Activated T-cell treated with anti-CD3 and anti-CD28 coated beads for 48 hours (primary cell): ENCODE results near the gene KLHL22.
"Not testable (repeated sequence)": the region's sequence is repeated elsewhere in the genome, so short reads cannot be mapped to it uniquely, and the experiment has no call there.

ENCODE experiments used
- DNase-seq: peaks from one replicate; pipeline ENCODE4 v3.0.0-alpha.2; 2020; ENCODE audit warnings: low read depth

Gene KLHL22

DNA sequence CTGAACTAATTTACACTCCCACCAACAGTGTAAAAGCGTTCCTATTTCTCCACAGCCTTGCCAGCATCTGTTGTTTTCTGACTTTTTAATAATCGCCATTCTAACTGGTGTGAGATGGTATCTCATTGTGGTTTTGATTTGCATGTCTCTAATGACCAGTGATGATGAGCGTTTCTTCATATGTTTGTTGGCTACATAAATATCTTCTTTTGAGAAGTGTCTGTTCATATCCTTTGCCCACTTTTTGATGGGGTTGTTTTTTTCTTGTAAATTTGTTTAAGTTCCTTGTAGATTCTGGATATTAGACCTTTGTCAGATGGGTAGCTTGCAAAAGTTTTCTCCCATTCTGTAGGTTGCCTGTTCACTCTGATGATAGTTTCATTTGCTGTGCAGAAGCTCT is 79.9 kb downstream of the KLHL22 start:
- not testable (repeated sequence) for DNase-seq

DNA sequence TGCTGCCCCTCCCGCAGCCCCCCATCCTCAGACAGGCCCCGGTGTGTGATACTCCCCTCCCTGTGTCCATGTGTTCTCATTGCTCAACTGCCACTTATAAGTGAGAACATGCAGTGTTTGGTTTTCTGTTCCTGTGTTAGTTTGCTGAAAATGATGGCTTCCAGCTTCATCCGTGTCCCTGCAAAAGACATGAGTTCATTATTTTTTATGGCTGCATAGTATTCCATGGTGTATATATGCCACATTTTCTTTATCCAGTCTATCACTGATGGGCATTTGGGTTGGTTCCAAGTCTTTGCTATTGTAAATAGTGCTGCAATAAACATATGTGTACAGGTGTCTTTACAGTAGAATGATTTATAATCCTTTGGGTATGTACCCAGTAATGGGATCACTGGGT is 80.4 kb downstream of the KLHL22 start:
- not testable (repeated sequence) for DNase-seq

DNA sequence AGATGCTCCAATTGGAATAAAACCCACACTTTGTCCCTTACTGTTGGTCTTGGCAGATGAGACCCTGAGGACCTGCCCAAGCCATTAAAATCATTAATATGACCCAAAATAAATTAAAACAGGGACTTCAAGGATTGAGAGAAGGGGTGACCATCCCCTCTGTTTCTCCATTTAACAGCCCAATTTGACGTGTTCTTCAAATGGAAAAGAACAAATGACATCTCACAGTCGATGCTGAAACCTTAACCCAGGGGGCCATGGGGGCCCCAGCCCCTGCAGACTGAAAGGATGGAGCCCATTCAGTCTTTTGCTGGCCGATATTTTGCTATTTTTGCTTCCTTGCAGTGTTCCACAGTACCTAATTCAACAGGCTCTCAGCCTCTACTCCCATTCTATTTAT is 81.1 kb downstream of the KLHL22 start:
- DNase-seq = no peak

- DNase-seq = no peak
These were observed 81.5 kb downstream of the KLHL22 start for GRCh38 chr22:20414059-20414440.

DNA sequence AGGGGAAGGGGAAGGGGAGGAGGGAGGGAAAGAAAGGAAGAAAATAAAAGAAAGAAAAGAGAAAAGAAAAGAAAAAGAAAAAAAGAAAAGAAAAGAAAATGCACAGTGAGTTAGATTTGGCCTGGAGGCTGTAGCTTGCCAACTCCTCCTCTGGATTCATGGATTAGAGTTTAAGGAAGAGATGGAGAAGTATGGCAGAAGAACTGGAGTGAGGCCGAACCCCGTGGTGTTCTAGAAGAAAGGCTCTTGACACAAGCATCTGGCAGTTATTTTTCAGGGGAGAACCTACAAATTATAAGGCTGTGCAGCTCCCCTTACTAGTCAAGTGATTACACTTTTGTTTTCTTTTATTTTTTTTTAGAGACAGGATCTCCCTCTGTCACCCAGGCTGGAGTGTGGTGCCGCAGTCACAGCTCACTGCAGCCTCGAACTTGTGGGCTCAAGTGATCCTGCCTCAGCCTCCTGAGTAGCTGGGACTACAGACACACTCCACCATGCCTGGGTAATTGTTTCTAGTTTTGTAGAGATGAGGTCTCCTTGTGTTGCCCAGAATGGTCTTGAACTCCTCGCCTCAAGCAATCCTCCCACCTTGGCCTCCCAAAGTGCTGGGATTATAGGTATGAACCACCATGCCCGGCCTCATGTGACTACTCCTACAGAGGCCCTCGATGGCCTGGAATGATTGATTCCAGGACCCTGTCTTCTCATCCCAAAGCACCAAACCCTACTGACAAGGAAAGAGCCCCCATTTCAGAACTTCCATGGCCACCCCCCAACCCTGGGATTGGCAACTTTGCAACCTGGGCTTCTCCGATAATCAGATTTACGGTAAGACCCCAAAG is 82.2 kb downstream of the KLHL22 start:
- DNase-seq = no peak

GRCh38 chr22:20412474-20413216 is 83.0 kb downstream of the KLHL22 start:
- no peak for DNase-seq

- not testable (repeated sequence) for DNase-seq
These were observed 86.2 kb downstream of the KLHL22 start for GRCh38 chr22:20409385-20409784.

GRCh38 chr22:20408891-20409290 is 86.7 kb downstream of the KLHL22 start:
- DNase-seq = no peak

DNA sequence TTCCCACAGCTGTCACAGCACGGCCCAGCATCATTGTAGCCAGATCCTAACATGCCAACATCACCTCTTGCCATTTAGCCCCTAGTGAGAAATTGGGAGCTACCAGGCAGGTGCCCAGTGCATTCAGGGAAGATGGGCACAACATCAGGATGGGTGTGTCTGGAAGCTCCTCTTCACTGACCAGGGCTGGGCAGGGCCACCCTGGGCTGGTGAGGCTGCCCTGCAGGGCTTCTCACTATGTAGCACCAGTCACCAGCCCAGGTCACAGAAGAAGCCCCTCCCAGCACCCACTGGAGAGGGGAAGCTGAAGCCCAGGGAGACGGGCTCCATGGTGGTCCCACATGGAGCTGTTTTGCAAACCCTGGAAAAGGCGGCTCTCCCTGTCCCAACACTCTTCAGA is 87.8 kb downstream of the KLHL22 start:
- no peak for DNase-seq

- DNase-seq = no peak
These were observed 88.7 kb downstream of the KLHL22 start for GRCh38 chr22:20406686-20407408.

DNA sequence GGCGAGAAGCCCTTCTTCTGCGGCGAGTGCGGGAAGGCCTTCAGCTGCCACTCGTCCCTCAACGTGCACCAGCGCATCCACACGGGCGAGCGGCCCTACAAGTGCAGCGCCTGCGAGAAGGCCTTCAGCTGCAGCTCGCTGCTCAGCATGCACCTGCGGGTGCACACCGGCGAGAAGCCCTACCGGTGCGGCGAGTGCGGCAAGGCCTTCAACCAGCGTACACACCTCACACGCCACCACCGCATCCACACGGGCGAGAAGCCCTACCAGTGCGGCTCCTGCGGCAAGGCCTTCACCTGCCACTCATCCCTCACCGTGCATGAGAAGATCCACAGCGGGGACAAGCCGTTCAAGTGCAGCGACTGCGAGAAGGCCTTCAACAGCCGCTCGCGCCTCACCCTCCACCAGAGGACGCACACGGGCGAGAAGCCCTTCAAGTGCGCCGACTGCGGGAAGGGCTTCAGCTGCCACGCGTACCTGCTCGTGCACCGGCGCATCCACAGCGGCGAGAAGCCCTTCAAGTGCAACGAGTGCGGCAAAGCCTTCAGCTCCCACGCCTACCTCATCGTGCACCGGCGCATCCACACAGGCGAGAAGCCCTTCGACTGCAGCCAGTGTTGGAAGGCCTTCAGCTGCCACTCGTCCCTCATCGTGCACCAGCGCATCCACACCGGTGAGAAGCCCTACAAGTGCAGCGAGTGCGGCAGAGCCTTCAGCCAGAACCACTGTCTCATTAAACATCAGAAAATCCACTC is 89.5 kb downstream of the KLHL22 start:
- DNase-seq = no peak

DNA sequence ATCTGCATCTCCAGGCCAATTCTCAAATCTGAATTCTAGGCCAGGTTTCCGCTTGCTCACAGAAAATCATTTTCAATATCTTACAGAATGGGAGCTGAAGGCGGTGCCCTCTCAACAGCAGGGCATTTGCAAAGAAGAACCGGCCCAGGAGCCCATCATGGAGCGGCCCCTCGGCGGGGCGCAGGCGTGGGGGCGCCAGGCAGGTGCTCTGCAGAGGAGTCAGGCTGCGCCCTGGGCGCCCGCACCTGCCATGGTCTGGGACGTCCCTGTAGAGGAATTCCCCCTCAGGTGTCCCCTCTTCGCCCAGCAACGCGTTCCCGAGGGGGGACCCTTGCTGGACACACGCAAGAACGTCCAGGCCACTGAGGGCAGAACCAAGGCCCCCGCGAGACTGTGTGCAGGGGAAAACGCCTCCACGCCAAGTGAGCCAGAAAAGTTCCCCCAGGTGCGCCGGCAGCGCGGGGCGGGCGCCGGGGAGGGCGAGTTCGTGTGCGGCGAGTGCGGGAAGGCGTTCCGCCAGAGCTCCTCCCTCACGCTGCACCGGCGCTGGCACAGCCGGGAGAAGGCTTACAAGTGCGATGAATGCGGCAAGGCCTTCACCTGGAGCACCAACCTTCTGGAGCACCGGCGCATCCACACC is 90.2 kb downstream of the KLHL22 start:
- DNase-seq = no peak

DNA sequence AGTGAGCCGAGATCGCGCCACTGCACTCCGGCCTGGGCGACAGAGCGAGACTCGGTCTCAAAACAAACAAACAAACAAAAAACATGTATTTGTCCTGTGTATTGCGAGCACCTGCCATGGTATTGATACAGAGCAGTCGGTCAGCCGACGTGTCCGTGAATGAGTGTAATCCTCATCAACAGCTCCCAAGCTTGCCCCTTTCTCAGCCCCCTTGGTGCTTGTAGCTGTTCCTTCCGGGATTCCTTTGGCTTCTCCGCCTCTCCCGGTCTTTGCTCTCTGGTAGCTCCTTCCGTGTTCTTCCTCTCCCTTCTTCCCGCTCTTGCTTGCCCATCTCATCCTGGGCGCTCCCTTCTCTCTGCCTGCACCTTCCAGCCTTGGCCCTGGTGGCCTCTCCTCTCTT is 90.7 kb downstream of the KLHL22 start:
- no peak for DNase-seq

GRCh38 chr22:20403779-20404140 is 91.8 kb downstream of the KLHL22 start:
- no peak for DNase-seq

GRCh38 chr22:20402960-20403778 is 92.4 kb downstream of the KLHL22 start:
- DNase-seq = no peak

DNA sequence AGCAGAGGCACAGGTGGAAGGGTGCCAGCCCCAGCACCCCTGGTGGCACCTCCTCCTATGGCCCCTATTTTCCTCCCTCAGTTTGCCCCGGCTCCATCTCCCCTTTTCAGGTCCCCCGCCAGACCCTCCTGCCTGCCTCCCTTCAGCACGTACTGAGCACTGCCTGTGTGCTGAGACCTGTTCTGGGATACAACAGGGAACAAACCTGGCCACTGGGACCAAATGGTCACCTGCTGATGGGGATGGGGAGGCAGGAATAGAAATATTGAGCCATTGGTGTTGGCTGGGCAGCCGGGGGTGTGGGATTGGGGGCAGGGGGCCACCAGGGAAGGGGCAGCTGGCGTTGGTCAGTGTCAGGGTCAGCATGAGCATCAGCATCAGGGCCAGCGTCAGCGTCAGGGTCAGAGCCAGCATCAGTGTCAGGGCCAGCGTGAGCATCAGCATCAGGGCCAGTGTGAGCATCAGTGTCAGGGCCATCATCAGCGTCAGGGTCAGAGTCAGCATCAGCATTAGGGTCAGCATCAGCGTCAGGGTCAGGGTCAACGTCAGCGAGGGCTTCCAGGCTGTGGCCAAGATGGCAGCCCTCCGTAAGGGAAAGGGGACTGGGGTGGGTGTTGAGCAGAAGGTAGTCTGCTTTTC is 94.1 kb downstream of the KLHL22 start:
- DNase-seq = no peak

DNA sequence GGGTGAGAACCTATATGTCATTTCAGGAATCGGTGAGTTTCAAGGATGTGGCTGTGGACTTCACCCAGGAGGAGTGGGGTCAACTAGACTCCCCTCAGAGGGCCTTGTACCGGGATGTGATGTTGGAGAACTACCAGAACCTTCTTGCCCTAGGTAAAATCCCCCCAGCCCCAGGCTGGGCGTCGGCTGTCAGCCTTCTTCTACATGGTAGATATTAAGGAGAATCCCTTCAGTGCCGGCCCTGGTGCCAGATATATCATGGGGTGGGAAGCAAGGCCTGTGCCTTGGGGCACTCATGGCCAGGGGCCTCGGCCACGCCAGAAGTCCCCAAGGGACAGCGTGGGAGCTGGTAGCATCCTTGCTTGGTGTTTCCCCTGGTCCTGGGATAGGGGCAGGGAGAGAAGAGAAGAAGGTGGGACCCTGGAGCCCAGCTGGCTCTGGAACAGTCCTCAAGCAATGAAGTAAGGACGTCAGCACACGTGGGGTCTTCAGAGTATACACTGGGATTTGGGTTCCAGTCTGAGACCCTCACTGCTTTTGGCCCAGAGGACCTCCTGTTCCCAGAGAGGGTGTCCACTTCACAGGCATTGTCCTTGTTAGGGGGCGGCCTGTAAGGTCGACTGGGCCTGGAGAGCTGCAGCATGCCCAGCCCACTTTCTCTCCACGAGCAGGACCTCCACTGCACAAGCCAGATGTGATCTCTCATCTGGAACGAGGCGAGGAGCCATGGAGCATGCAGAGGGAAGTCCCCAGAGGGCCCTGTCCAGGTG is 94.8 kb downstream of the KLHL22 start:
- no peak for DNase-seq

- DNase-seq = no peak
These were observed 95.6 kb downstream of the KLHL22 start for GRCh38 chr22:20399866-20400605.

GRCh38 chr22:20398420-20398819 is 97.2 kb downstream of the KLHL22 start:
- DNase-seq = no peak
